HepG2 (cell line): ENCODE data around the gene TRIM67. TPM values are rescaled to one million over a fixed set of nuclear protein-coding genes. Genes with fewer than 3 reads are reported as not detected.

ENCODE experiments used
- DZIP1 ChIP-seq: sonication (generic); formaldehyde crosslinking; IDR thresholded peaks from 2 replicates; pipeline ENCODE4 v1.5.0; 2020; ENCODE audit warnings: mild to moderate bottlenecking, missing genetic modification reagents
- JDP2 ChIP-seq: sonication (generic); formaldehyde crosslinking; IDR thresholded peaks from 2 replicates; pipeline ENCODE4 v1.8.1; 2022; ENCODE audit warnings: missing genetic modification reagents, borderline replicate concordance
- NCOA5 ChIP-seq: sonication (generic); formaldehyde crosslinking; IDR thresholded peaks from 2 replicates; pipeline ENCODE4 v1.4.0; 2020; ENCODE audit warnings: missing genetic modification reagents
- NFKB2 ChIP-seq: sonication (generic); formaldehyde crosslinking; IDR thresholded peaks from 2 replicates; pipeline ENCODE4 v1.4.0; 2020; ENCODE audit warnings: missing genetic modification reagents, borderline replicate concordance
- PPARG ChIP-seq: conservative IDR thresholded peaks from 2 replicates; pipeline ENCODE4 v1.6.1; 2016; ENCODE audit warnings: missing biosample characterization, missing genetic modification reagents
- PRDM4 ChIP-seq: sonication (generic); formaldehyde crosslinking; IDR thresholded peaks from 2 replicates; pipeline ENCODE4 v1.9.0; 2021; ENCODE audit warnings: missing genetic modification reagents, borderline replicate concordance
- ZFP36L2 ChIP-seq: sonication (generic); formaldehyde crosslinking; IDR thresholded peaks from 2 replicates; pipeline ENCODE4 v1.4.0; 2020; ENCODE audit warnings: missing genetic modification reagents
- ZNF142 ChIP-seq: sonication (generic); formaldehyde crosslinking; IDR thresholded peaks from 2 replicates; pipeline ENCODE4 v1.4.0; 2020; ENCODE audit warnings: missing genetic modification reagents
- polyA plus RNA-seq, 8 experiments: library from polyadenylated mRNA; depleted of rRNA in 3 of 8; stranded (reverse) in 7 of 8; unstranded in 1 of 8; fragments of >200 nt; fragmentation: Illumina TruSeq in 4 of 8; extraction: Trizol in 4 of 8; gene quantifications; 2 replicates each; pipeline versions ENCODE4 v1.2.1 to v1.2.3, GENCODE V29; 2011 to 2016; ENCODE audit warnings: low read depth in 4 of 8, missing spikeins in 1 of 8, mixed read lengths in 1 of 8; ENCODE audit not compliant: insufficient read depth in 1 of 8
- total RNA-seq, 5 experiments: library from RNA; depleted of rRNA; stranded (reverse); fragments of >200 nt; fragmentation: Illumina TruSeq; extraction: Trizol; gene quantifications; 2 replicates each; pipeline ENCODE4 v1.2.3, GENCODE V29; 2016; ENCODE audit warnings: low read depth in 1 of 5
- TF ChIP-seq, protein P1 (sequence below): sonication (generic); formaldehyde crosslinking; IDR thresholded peaks from 2 replicates; pipeline ENCODE4 v1.4.0; 2020; ENCODE audit warnings: low read depth, missing genetic modification reagents
- TF ChIP-seq, protein P2 (sequence below): sonication (generic); formaldehyde crosslinking; IDR thresholded peaks from 2 replicates; pipeline ENCODE4 v1.8.0; 2022; ENCODE audit warnings: low read depth, missing genetic modification reagents
- TF ChIP-seq, protein P3 (sequence below): fragments of 450-650 bp; IDR thresholded peaks from 2 replicates; pipeline ENCODE4 v1.6.1; 2016

The TRIM67 gene
- total and polyA plus RNA-seq, 2 of the 13 experiments (the other 11 are each of a cell fraction or from before 2014, with no cell fraction given): not detected

GRCh38 chr1:231236208-231236591 is 74.3 kb downstream of the TRIM67 start (continued):
- TF ChIP-seq, protein P1, sequence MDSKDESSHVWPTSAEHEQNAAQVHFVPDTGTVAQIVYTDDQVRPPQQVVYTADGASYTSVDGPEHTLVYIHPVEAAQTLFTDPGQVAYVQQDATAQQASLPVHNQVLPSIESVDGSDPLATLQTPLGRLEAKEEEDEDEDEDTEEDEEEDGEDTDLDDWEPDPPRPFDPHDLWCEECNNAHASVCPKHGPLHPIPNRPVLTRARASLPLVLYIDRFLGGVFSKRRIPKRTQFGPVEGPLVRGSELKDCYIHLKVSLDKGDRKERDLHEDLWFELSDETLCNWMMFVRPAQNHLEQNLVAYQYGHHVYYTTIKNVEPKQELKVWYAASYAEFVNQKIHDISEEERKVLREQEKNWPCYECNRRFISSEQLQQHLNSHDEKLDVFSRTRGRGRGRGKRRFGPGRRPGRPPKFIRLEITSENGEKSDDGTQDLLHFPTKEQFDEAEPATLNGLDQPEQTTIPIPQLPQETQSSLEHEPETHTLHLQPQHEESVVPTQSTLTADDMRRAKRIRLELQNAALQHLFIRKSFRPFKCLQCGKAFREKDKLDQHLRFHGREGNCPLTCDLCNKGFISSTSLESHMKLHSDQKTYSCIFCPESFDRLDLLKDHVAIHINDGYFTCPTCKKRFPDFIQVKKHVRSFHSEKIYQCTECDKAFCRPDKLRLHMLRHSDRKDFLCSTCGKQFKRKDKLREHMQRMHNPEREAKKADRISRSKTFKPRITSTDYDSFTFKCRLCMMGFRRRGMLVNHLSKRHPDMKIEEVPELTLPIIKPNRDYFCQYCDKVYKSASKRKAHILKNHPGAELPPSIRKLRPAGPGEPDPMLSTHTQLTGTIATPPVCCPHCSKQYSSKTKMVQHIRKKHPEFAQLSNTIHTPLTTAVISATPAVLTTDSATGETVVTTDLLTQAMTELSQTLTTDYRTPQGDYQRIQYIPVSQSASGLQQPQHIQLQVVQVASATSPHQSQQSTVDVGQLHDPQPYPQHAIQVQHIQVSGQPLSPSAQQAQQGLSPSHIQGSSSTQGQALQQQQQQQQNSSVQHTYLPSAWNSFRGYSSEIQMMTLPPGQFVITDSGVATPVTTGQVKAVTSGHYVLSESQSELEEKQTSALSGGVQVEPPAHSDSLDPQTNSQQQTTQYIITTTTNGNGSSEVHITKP: no peak
- TF ChIP-seq PRDM4 (no peak), NCOA5 (CRISPR knock-in tag) (no peak), ZNF142 (CRISPR knock-in tag) (no peak), JDP2 (CRISPR knock-in tag) (no peak), DZIP1 (CRISPR knock-in tag) (no peak), NFKB2 (CRISPR knock-in tag) (no peak), PPARG (CRISPR knock-in tag) (peak; percentile 95), ZFP36L2 (CRISPR knock-in tag) (no peak)
- TF ChIP-seq, protein P2, sequence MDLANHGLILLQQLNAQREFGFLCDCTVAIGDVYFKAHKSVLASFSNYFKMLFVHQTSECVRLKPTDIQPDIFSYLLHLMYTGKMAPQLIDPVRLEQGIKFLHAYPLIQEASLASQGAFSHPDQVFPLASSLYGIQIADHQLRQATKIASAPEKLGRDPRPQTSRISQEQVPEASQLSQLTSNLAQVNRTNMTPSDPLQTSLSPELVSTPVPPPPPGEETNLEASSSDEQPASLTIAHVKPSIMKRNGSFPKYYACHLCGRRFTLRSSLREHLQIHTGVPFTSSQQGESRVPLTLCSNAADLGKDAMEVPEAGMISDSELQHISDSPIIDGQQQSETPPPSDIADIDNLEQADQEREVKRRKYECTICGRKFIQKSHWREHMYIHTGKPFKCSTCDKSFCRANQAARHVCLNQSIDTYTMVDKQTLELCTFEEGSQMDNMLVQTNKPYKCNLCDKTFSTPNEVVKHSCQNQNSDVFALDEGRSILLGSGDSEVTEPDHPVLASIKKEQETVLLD: no peak
- TF ChIP-seq, protein P3, sequence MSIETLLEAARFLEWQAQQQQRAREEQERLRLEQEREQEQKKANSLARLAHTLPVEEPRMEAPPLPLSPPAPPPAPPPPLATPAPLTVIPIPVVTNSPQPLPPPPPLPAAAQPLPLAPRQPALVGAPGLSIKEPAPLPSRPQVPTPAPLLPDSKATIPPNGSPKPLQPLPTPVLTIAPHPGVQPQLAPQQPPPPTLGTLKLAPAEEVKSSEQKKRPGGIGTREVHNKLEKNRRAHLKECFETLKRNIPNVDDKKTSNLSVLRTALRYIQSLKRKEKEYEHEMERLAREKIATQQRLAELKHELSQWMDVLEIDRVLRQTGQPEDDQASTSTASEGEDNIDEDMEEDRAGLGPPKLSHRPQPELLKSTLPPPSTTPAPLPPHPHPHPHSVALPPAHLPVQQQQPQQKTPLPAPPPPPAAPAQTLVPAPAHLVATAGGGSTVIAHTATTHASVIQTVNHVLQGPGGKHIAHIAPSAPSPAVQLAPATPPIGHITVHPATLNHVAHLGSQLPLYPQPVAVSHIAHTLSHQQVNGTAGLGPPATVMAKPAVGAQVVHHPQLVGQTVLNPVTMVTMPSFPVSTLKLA: no peak
